HAP-1 (cell line): ENCODE measurements around the gene IL4I1.
A peak's percentile ranks its signal among the peaks of the same experiment; 100 is the strongest.

Experiments
- DNase-seq, 2 experiments: peaks; one replicate each; pipeline ENCODE4 v3.0.0-alpha.2; 2016 to 2020; ENCODE audit warnings: low spot score in 2 of 2
- H3K27me3 ChIP-seq: fragments of 250-450 bp; sonication (Bioruptor Pico); 2 replicates; pipeline ENCODE4 v1.5.1; 2020; ENCODE audit warnings: low read depth, mild to moderate bottlenecking, moderate library complexity
- H3K36me3 ChIP-seq: fragments of 250-450 bp; sonication (Bioruptor Pico); replicated peaks from 2 replicates; pipeline ENCODE4 v1.5.1; 2020; ENCODE audit warnings: mild to moderate bottlenecking
- H3K4me1 ChIP-seq: fragments of 250-450 bp; sonication (Bioruptor Pico); 2 replicates; pipeline ENCODE4 v1.5.1; 2020; ENCODE audit warnings: mild to moderate bottlenecking
- H3K4me3 ChIP-seq: fragments of 250-450 bp; sonication (Bioruptor Pico); 2 replicates; pipeline ENCODE4 v1.5.1; 2020; ENCODE audit warnings: mild to moderate bottlenecking, moderate library complexity
- H3K9me3 ChIP-seq: fragments of 250-450 bp; sonication (Bioruptor Pico); 2 replicates; pipeline ENCODE4 v1.5.1; 2020; ENCODE audit warnings: mild to moderate bottlenecking, moderate library complexity
- in situ Hi-C: fragments of 300-500 bp; cut with MboI; formaldehyde crosslinking; loops from 3 replicates; pipeline ENCODE4 v1.14.3; 2020; ENCODE audit warnings: low sequenced_read_pairs, inconsistent platforms, mixed read lengths

Gene IL4I1

DNA sequence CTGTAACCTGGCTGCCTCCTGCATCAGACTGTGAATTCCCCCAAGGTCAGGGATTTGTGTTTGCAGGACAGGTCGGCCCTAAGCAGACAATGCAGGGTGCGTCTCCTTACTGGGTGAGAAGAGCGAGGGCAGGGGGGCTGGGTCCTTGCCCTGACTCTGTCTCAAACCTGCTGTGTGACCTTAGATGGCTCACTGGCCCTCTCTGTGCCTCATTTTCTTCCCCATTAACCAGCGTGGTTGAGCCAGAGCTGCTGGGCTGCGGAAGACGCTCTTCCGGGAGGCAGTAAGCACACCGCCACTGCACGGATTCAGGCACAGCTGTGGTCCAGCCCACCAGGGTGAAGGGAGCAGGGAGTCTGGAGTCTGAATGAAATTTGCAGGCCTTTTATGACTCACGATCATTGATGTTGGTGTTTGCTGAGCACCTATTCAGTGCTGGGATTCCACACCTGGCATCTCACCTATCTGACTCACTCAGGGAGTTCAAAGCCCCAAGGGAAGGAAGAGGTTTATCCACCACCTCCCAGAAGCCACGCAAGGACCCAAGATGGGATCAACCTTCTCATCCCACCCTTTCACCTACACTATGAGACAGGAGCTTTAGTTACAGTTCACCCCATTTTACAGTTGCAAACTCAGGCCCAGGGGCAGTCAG, 22.1 kb downstream of the IL4I1 start:
- peaks cover 12% of the 10 kb centered on the region for H3K4me1 ChIP-seq
- H3K9me3 ChIP-seq: no peaks in the 10 kb centered on the region
- H3K27me3 ChIP-seq: no peaks in the 10 kb centered on the region
- DNase-seq: no peak
- H3K4me3 ChIP-seq: no peak overlapping the region
- in situ Hi-C loops: loop anchor here (25.0 kb wide), 1 partner anchor 387 kb away; the partner anchor contains the start of genes RPL13A and RPS11
- peaks cover 5% of the 10 kb centered on the region for H3K36me3 ChIP-seq

DNA sequence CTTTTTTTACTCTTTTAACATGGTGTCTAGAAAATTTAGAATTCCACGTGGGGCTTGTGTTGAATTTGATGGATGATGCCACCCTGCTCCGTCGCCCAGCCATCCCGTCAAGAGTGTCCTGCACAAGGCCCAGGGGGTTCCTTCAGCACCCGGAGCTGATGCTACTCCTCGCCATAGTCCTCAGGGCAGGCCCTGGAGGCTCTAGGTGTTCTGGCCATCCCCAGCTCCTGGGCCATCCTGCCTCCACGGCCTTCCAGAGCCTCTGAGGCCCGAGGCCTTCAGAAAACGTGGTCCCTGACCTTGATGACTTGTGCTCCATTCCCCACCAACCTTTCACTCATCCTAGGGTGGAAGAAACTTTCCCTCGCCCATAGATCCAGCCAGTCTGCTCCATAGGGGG, 22.9 kb downstream of the IL4I1 start:
- Histone ChIP-seq H3K36me3 (peaks cover 5% of the 10 kb centered on the region), H3K27me3 (no peaks in the 10 kb centered on the region), H3K4me3 (no peak overlapping the region), H3K9me3 (no peaks in the 10 kb centered on the region), H3K4me1 (peaks cover 12% of the 10 kb centered on the region)
- no peak for DNase-seq
- in situ Hi-C loops: loop anchor here (25.0 kb wide), 1 partner anchor 387 kb away; the partner anchor contains the start of genes RPL13A and RPS11

DNA sequence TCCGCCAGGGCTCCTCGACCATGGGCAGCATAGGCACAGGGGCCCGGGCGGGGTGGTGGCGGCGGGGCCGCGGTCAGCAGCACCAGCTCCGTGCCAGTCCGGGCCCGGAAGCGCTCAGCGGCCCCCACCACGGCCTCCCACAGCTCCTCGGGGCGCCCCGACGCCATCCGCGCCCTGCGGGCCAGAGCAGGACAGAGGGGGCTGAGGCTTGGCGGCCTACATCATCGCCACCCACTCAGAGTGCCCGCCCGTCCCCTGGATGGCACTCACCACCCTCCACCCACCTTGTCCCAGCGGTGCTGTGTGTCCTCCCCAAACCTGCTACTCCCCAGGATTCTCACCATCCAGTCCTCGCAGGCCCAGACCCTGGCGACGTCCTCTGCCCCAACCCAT, 23.6 kb downstream of the IL4I1 start:
- DNase-seq: no peak
- H3K9me3 ChIP-seq: no peaks in the 10 kb centered on the region
- H3K4me3 ChIP-seq: no peak overlapping the region
- in situ Hi-C loops: loop anchor here (25.0 kb wide), 1 partner anchor 386 kb away; the partner anchor contains the start of genes RPL13A and RPS11
- no peaks in the 10 kb centered on the region for H3K27me3 ChIP-seq
- H3K36me3 ChIP-seq: peaks cover 5% of the 10 kb centered on the region
- H3K4me1 ChIP-seq: peaks cover 6% of the 10 kb centered on the region

GRCh38 chr19:49872245-49873128, 24.2 kb downstream of the IL4I1 start:
- no peaks in the 10 kb centered on the region for H3K27me3 ChIP-seq
- peaks cover 5% of the 10 kb centered on the region for H3K36me3 ChIP-seq
- H3K4me3 ChIP-seq: no peak overlapping the region
- peaks cover 6% of the 10 kb centered on the region for H3K4me1 ChIP-seq
- DNase-seq: no peak
- no peaks in the 10 kb centered on the region for H3K9me3 ChIP-seq
- in situ Hi-C loops: loop anchor here (25.0 kb wide), 1 partner anchor 385 kb away; the partner anchor contains the start of genes RPL13A and RPS11

- DNase-seq: no peak
- Histone ChIP-seq H3K36me3 (peaks cover 5% of the 10 kb centered on the region), H3K4me1 (peaks cover 8% of the 10 kb centered on the region), H3K9me3 (no peaks in the 10 kb centered on the region), H3K4me3 (no peak overlapping the region), H3K27me3 (no peaks in the 10 kb centered on the region)
- in situ Hi-C loops: loop anchor here (25.0 kb wide), 1 partner anchor 384 kb away; the partner anchor contains the start of genes RPL13A and RPS11
Observed at GRCh38 chr19:49871349-49871985, 25.2 kb downstream of the IL4I1 start.

GRCh38 chr19:49870309-49870901, 26.3 kb downstream of the IL4I1 start:
- no peaks in the 10 kb centered on the region for H3K27me3 ChIP-seq
- H3K36me3 ChIP-seq: peaks cover 5% of the 10 kb centered on the region
- in situ Hi-C loops: loop anchor here (25.0 kb wide), 1 partner anchor 383 kb away; the partner anchor contains the start of genes RPL13A and RPS11
- no peak for DNase-seq
- H3K9me3 ChIP-seq: no peaks in the 10 kb centered on the region
- H3K4me1 ChIP-seq: peaks cover 17% of the 10 kb centered on the region
- H3K4me3 ChIP-seq: peak overlapping the region; percentile 38

- Histone ChIP-seq H3K36me3 (peaks cover 10% of the 10 kb centered on the region), H3K4me1 (peaks cover 21% of the 10 kb centered on the region)
Observed at GRCh38 chr19:49869484-49870308, 27.0 kb downstream of the IL4I1 start.

GRCh38 chr19:49869009-49869483, 27.6 kb downstream of the IL4I1 start:
- H3K4me3 ChIP-seq: peak overlapping the region; percentile 18
- no peak for DNase-seq

More at GRCh38 chr19:49869484-49870308, 27.0 kb downstream of the IL4I1 start:
- in situ Hi-C loops: loop anchor here (25.0 kb wide), 1 partner anchor 382 kb away; the partner anchor contains the start of genes RPL13A and RPS11
- Histone ChIP-seq H3K9me3 (no peaks in the 10 kb centered on the region), H3K27me3 (no peaks in the 10 kb centered on the region), H3K4me3 (peak overlapping the region; percentile 38)
- DNase-seq: peak; percentile 97 to 100

DNA sequence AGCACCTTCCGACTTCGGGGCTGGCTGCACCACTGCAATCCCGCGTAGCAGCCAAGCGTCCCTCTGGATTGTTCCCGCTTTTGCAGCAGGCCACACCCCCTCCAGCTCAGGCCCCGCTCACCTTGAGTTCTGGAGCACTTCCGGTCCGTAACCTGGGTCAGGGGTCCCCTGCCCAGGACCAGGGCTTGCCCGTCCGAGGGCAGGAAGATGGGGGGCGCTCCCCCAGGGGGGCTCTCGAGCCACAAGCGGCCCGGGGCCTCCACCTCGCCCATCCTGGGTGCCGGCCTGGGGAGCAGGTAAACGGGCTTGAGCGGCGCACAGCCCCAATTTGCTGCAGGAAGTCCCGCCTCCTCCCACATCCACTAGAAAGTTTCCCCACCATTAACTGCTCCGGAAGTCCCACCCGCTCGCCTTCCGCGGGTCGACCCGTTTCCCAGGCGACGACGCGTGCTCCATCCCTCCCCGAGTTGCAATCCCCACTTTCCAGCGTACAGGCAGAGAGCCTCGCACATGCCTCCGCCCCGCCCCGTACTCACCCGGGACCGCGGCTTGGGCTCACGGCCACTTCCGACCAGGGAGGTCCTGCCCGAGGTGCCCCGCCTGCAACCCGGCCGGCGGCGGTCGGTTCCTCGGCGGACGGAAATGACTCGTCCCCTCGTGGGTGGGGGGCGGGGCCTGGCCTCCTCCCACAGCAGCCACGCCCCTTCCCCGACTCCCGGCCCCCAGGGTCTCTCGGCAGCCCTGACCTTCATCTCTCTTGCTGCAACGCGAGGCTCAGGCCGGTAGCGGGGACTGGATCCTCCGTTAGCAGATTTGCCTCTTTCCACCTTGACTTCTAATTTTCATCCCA, 29.5 kb downstream of the IL4I1 start, which contains the start of gene PNKP:
PNKP (minus strand) TSS at position 644 of the 850 bp plus-strand sequence; CDS start at position 272, 372 bp downstream.
- H3K9me3 ChIP-seq: no peaks in the 10 kb centered on the region
- no peaks in the 10 kb centered on the region for H3K27me3 ChIP-seq
- H3K4me3 ChIP-seq: peak within 1 kb of the TSS; percentile 84
- peaks cover 25% of the 10 kb centered on the region for H3K4me1 ChIP-seq
- DNase-seq: peak; percentile 89 to 92
- in situ Hi-C loops: loop anchor here (25.0 kb wide), 1 partner anchor 380 kb away; the partner anchor contains the start of genes RPL13A and RPS11
- peaks cover 31% of the 10 kb centered on the region for H3K36me3 ChIP-seq

More at GRCh38 chr19:49869009-49869483, 27.6 kb downstream of the IL4I1 start:
- no peaks in the 10 kb centered on the region for H3K9me3 ChIP-seq
- peaks cover 16% of the 10 kb centered on the region for H3K36me3 ChIP-seq
- H3K4me1 ChIP-seq: peaks cover 21% of the 10 kb centered on the region
- no peaks in the 10 kb centered on the region for H3K27me3 ChIP-seq
- in situ Hi-C loops: loop anchor here (25.0 kb wide), 1 partner anchor 382 kb away; the partner anchor contains the start of genes RPL13A and RPS11

- H3K27me3 ChIP-seq: no peaks in the 10 kb centered on the region
- DNase-seq: no peak
- peaks cover 18% of the 10 kb centered on the region for H3K4me1 ChIP-seq
- no peaks in the 10 kb centered on the region for H3K9me3 ChIP-seq
- in situ Hi-C loops: loop anchor here (25.0 kb wide), 1 partner anchor 378 kb away; the partner anchor contains the start of genes RPL13A and RPS11
- peaks cover 40% of the 10 kb centered on the region for H3K36me3 ChIP-seq
- H3K4me3 ChIP-seq: no peak overlapping the region; the same call in 1 of the 2 replicates
Observed at GRCh38 chr19:49864890-49865289, 31.8 kb downstream of the IL4I1 start.

DNA sequence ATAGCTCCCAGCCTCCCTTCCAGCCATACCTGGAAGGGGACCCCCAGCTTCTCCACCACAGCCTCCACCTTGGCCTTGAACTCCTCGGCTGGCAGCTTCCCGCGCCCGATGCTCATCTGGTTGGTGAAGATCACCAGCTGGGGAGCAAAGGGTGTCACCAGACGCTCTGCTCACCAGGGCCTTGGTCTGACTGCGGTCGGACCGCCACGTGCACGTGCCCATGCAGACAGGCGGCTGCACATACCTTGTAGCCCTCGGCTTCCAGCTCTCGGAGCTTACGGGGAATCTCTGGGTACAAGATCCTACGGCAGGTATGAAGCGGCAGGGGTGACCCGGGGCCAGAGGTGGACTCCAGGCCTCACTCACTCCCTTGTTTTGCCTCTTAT, 32.8 kb downstream of the IL4I1 start:
- H3K9me3 ChIP-seq: no peaks in the 10 kb centered on the region
- no peaks in the 10 kb centered on the region for H3K27me3 ChIP-seq
- H3K4me3 ChIP-seq: no peak overlapping the region
- H3K4me1 ChIP-seq: peaks cover 18% of the 10 kb centered on the region
- peaks cover 50% of the 10 kb centered on the region for H3K36me3 ChIP-seq
- DNase-seq: no peak
- in situ Hi-C loops: loop anchor here (25.0 kb wide), 1 partner anchor 377 kb away; the partner anchor contains the start of genes RPL13A and RPS11
